ENCODE measurements around the gene OSBP2. TPM values are rescaled to one million over a fixed set of nuclear protein-coding genes. Genes with fewer than 3 reads are reported as not detected.

OSBP2 gene
- total and polyA plus RNA-seq, 3 donors from 2014 or later: 39.5 to 68.0 (median 45.4) TPM

DNA sequence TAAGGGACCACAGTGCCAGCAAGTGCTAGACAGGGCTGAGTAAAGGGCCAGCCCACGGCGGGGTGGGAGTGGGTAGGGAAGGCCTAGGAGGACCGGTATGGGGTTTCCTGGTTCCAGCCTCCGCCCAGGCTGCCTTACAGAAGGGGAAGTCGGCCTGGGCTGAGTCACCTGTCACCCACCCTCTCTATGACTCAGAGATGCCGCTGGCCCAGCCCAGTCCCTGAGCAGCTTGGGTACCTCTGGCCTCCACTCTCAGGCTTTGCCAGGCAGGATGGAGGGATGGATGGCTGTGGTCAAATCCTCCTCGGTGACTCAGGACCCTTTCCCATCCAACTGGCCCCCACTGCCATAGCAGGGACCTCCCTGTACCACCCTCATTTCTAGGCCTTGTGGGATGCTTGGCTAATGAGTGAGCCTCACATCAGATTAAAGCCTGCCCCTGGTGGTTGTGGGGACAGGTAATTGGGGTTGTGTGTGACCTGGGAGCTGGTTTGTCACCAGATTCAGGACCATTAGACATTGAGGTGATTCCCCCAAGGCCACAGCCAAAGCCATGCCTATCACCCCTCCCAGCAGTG, 45.2 kb upstream of the OSBP2 start:
- TF ChIP-seq, protein P1, sequence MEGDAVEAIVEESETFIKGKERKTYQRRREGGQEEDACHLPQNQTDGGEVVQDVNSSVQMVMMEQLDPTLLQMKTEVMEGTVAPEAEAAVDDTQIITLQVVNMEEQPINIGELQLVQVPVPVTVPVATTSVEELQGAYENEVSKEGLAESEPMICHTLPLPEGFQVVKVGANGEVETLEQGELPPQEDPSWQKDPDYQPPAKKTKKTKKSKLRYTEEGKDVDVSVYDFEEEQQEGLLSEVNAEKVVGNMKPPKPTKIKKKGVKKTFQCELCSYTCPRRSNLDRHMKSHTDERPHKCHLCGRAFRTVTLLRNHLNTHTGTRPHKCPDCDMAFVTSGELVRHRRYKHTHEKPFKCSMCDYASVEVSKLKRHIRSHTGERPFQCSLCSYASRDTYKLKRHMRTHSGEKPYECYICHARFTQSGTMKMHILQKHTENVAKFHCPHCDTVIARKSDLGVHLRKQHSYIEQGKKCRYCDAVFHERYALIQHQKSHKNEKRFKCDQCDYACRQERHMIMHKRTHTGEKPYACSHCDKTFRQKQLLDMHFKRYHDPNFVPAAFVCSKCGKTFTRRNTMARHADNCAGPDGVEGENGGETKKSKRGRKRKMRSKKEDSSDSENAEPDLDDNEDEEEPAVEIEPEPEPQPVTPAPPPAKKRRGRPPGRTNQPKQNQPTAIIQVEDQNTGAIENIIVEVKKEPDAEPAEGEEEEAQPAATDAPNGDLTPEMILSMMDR (IDR thresholded peaks at IDR 0.05): no peak
- TF ChIP-seq POLR2A (IDR thresholded peaks at IDR 0.05): no peak
- Histone ChIP-seq H3K4me3 (no peak overlapping the region), H3K27me3 (no peaks in the 10 kb centered on the region), H3K36me3 (ENCODE audit: low read depth, missing control alignments) (no peaks in the 10 kb centered on the region), H3K4me1 (no peaks in the 10 kb centered on the region), H3K27ac (no peak overlapping the region), H3K9me3 (no peaks in the 10 kb centered on the region)
- DNase-seq: no peak
- WGBS, 2 donors: 80 to 84% methylated on average over 1 to 7 of the region's 7 CpGs
- intact Hi-C loops (cut with DNase I; ENCODE audit: low total_unique reads): no loop called here

DNA sequence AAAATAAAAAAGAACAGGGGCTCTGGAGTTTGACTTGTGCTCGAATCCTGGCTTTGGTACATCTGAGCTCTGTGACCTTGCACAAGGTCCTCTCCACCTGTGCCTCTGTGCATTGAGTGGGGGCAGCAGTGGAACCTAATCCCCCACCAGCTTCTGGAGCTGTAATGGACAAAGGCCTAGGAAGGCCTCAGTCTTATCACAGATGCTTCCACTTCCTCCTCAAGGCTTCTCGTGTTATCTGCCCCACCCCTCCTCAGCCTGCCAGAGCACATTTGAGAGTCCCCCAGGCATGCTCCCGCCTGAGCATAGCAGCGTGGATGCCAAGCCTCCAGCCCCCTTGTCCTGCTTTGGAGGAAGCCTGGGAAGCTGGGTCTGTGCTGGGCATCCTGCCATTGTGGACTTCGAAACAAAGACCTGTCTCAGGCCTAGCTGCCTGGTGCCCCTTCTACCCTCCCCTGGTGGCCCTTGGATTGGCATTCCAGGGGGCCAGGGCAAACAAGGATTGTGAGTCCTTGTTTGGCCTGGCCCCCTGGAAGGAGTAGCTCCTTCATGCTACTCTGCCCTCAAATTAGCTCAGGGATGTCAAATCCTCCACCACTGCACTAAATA, 44.1 kb upstream of the OSBP2 start:
- WGBS, 2 donors: 76 to 82% methylated on average over 5 of the region's 5 CpGs
- H3K4me1 ChIP-seq: no peaks in the 10 kb centered on the region
- H3K27me3 ChIP-seq: no peaks in the 10 kb centered on the region
- H3K36me3 ChIP-seq (ENCODE audit: low read depth, missing control alignments): no peaks in the 10 kb centered on the region
- H3K4me3 ChIP-seq: no peak overlapping the region
- intact Hi-C loops (cut with DNase I; ENCODE audit: low total_unique reads): no loop called here
- no peak for DNase-seq
- no peak overlapping the region for H3K27ac ChIP-seq
- no peaks in the 10 kb centered on the region for H3K9me3 ChIP-seq
- TF ChIP-seq, protein P1 (IDR thresholded peaks at IDR 0.05): no peak
- TF ChIP-seq POLR2A (IDR thresholded peaks at IDR 0.05): no peak

DNA sequence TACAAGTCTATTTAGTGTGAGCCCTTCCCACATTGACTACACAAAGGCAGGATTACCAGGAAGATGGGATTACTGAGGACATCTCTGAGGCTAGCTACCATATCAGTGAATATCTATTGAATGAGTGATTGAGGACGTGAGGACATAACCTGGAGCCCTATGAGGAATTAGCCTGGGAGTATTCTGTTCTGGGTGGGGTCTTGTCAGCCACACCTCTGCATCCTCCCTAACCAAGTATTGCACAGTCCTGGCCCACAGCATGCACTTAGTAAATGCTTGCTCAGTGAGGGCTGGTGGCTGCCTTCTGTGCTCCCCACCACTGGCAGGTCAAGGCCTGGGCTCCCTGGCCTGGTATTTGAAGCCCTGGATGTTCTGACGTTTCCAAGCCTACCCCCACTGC, 41.8 kb upstream of the OSBP2 start:
- intact Hi-C loops (cut with DNase I; ENCODE audit: low total_unique reads): no loop called here
- 74 to 88% methylated on average over 2 of the region's 2 CpGs for WGBS, 2 donors
- TF ChIP-seq, protein P1 (IDR thresholded peaks at IDR 0.05): no peak
- TF ChIP-seq POLR2A (IDR thresholded peaks at IDR 0.05): no peak
- no peak for DNase-seq
- Histone ChIP-seq H3K27ac (no peak overlapping the region), H3K4me3 (no peak overlapping the region), H3K9me3 (no peaks in the 10 kb centered on the region), H3K36me3 (ENCODE audit: low read depth, missing control alignments) (no peaks in the 10 kb centered on the region), H3K27me3 (no peaks in the 10 kb centered on the region), H3K4me1 (no peaks in the 10 kb centered on the region)

DNA sequence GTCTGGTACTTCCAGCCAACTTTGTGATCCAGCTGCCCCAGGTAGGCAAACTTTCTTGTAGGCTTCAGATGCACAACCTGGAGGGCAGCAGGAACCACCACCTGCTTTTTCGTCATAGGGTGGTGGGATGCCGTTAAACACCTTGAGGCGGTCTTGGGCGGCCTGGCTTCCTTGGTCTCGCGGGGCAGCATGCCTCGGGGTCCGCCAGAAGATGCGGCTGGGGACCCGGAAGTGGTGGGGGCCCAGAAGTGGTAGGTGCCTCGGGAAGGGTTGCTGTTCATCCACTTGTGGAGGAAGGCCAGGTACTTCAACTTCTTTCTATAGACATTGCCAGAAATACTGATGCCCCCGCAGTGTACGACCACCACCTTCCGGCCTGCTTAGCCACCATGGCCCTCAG, 40.3 kb upstream of the OSBP2 start:
- no peaks in the 10 kb centered on the region for H3K9me3 ChIP-seq
- no peaks in the 10 kb centered on the region for H3K27me3 ChIP-seq
- no peak for DNase-seq
- no peaks in the 10 kb centered on the region for H3K4me1 ChIP-seq
- no peak overlapping the region for H3K27ac ChIP-seq
- intact Hi-C loops (cut with DNase I; ENCODE audit: low total_unique reads): no loop called here
- no peaks in the 10 kb centered on the region for H3K36me3 ChIP-seq (ENCODE audit: low read depth, missing control alignments)
- H3K4me3 ChIP-seq: no peak overlapping the region
- WGBS, 2 donors: 95 to 100% methylated on average over 7 to 14 of the region's 14 CpGs
- TF ChIP-seq, protein P1 (IDR thresholded peaks at IDR 0.05): no peak
- no peak for TF ChIP-seq POLR2A (IDR thresholded peaks at IDR 0.05)

DNA sequence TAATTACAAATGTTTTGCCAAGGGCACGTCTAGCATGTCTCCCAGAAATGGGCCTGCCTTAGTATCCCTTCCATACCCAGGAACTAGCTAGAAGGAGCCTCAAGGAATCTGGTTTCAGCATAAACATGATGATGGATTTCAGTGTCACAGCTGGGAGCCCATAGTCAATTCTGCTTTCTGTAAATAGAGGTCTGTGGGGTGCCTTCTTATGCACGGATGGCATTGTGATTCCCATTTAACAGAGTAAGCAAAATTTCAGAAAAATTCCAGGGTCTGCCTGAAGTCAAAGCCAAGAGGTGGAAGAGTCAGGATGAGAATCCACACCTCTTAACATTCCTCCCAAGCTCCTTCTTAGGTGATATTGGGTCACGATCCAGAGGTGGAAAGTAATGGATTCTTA, 39.1 kb upstream of the OSBP2 start:
- 88 to 89% methylated on average over 3 of the region's 3 CpGs for WGBS, 2 donors
- no peak overlapping the region for H3K4me3 ChIP-seq
- TF ChIP-seq POLR2A (IDR thresholded peaks at IDR 0.05): no peak
- TF ChIP-seq, protein P1 (IDR thresholded peaks at IDR 0.05): no peak
- H3K27me3 ChIP-seq: no peaks in the 10 kb centered on the region
- H3K36me3 ChIP-seq (ENCODE audit: low read depth, missing control alignments): no peaks in the 10 kb centered on the region
- no peak overlapping the region for H3K27ac ChIP-seq
- no peak for DNase-seq
- no peaks in the 10 kb centered on the region for H3K4me1 ChIP-seq
- intact Hi-C loops (cut with DNase I; ENCODE audit: low total_unique reads): no loop called here
- no peaks in the 10 kb centered on the region for H3K9me3 ChIP-seq

Data from testis (tissue), 3 donors.